Retina (tissue), 1 donor: Measurements from ENCODE around the gene NFKBIE.
"Not testable (repeated sequence)": the region's sequence is repeated elsewhere in the genome, so short reads cannot be mapped to it uniquely, and the experiment has no call there.

Experiments
- DNase-seq: peaks from one replicate; pipeline ENCODE4 v3.0.0-alpha.2; 2016

The NFKBIE gene

DNA sequence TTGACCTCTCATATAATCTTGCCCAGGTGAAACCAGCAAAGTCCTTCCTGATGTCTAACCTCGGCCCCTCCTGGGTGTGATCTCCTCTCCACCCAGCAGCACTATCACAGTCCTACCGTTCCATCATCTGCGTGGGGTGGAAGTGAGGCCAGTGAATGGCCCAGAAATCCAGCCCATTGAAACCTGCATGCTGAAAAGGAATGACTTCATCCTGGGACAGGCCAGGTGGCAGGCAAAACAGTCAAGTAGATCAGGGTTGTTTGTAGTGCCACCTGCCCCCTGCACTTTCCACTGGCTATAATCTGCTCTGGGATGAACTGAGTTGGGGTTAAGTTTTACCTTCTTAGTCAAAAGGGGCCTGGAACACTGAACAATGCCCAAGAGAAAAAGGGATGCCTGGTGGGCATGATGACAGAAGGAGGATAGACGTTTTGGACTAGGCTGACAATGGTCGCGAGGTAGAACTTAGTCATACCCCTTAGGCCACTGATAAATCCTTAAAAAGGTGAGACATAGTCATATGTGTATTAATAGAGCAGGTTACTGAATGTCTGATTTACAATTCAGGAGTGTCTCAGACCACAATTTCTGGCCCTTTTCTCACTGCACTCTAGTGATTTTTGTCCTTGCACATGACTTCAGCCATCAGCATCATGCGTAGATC, 26.5 kb downstream of the NFKBIE start:
- no peak for DNase-seq

DNA sequence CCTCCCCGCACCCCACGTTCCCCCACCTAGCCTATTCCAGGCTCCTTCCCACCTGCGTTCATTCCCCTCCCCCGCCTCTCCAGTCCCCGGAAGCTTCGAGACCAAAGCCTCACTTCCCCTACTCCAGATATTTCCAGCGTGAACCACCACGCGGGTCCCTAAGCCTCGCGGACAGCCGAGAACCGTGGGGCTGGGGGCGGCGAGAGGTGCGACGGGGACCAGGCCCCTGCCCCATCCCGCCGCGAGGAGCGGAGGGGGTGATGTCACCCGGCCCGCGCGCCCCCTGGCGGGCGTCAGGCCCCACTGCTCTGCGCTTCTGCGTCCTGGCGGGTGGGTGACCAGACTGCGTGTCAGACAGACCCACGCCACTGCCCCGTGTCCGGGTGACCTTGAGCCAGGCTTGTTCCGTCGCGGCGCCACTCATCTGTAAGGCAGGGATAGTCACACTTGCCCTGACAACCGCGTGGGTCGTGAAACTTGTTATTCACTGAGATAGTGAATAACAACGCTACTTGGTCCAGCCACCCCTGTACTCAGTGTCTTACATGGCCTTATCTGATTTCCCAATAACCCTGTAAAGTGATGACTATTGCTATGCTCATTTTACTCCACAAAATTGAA, 27.4 kb downstream of the NFKBIE start:
- peak; percentile 92 for DNase-seq

DNA sequence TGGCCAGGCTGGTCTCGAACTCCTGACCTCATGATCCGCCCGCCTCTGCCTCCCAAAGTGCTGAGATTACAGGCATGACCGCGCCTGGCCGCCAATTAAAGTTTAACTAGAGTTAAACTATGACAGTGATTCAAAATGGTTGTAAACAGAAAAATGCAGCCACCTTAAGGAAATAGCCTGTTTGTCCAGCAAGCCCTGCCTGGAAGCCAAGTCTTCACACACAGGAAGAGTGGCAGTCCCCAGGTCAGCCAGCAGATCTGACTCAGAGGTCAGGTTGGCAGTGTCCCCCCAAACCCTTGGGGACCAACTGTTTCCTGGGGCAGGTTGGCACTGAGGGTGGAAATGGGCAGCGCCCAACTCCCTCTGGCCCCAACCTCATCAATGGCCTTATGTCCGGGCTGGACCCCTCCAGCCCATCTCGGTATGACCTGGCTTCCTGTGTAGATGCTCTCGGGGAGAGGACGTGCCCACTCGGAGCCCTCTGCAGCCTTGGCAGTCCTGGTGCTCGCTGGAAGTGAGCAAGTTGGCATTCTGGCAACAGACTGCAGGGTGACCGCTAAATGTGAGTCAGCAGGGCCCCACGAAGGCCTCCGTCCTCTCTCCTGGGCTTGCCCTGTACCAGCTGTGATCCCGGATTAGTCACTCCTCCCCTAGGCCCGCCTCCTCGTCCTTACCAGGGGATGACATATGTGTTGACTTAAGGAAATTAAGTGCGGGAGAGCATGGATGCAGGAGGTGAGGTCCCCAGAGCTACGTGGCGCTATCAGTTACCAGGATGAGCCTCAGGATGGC, 28.1 kb downstream of the NFKBIE start:
- no peak for DNase-seq

DNA sequence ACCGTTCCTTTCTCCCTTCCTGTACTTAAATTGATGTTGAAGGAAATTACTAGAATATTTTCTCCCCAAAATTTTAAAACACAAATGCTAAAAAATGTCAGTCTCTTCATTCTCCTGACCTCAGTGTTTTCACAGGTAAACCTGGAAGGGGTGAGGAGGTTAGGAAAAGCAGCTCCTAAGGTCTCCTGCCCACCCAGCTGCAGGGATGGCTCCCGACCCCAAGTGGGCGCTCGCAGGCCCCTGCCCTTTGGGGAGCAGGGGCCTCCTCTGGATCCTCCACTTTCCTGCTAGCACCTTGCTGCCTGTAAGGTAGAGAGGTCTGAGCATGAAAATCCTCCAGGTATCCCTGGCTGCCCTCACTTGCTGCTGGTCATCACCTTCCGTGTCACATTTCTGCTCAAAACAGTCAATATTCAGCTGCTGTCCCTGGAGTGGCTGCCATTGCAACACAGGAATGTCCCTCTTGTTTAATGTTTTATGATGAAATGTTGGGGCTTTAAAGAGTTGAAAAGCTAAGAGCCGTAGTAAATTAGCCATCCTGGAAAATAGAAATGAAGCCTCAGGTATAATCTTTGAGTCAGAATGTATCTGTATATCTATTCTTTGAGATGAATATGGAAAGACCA, 29.3 kb downstream of the NFKBIE start:
- DNase-seq = no peak

DNA sequence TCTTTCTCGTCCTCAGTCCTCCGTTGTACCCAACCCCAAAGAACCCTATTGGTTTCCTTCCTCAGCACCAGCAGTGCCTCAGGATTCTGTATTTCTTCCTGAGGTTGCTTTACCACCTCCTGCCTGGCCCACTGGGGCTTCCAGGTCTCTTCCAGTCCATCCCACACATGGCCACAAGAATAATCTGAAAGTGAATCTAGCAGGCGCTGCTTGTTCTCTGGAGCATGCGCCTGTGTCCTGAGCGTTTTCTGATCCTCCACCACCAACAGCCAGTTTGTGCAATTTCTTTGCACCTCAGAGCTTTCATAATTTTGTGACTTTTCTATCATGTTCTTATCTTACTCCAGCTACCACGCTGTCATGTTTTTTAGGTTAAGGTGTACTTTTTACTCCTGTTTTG, 30.1 kb downstream of the NFKBIE start:
- DNase-seq = no peak

DNA sequence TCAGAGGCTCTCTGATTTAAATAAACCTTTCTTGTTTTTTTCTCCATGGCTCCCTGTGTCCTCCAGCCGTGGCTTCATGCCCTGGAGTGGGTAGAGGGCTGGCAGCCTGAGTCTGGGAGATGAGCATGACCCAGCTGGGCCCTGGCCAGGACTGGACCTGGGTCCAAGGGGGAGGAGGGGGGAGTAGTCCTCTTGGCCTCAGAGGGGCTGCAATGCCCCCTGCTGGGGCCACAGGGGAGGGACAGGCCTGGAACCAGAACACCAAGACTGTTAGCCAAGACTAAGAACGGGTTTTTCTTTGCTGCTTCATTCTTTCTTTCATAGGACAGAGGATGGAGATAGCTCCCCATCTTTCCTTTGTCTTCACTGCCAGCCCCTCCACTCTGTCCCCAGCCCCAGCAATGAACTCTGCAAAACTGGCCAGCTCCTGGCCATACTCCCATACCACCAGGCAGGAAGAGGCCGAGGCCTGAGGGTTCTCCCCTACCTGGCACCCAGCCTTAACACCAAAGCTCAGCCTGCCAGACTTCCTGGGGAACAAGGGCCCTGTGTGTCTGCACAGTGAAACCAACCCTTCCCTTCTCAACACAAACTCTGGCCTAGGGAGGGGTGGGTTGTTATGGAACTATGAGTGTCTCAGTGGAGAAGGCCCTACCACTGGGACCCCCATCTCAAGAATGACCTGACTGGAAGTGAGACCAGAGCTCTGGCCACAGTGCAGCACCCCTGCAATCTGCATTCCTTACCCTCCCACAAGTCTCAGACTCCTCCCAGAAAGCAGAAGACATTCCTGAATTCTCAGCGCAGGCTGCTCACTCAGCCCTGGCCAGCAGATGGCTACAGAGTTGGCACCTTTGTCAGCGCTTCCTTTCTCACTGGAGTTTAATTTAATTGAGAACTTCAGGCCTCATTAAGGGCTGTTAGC, 31.0 kb downstream of the NFKBIE start:
- peak; percentile 51 for DNase-seq

DNA sequence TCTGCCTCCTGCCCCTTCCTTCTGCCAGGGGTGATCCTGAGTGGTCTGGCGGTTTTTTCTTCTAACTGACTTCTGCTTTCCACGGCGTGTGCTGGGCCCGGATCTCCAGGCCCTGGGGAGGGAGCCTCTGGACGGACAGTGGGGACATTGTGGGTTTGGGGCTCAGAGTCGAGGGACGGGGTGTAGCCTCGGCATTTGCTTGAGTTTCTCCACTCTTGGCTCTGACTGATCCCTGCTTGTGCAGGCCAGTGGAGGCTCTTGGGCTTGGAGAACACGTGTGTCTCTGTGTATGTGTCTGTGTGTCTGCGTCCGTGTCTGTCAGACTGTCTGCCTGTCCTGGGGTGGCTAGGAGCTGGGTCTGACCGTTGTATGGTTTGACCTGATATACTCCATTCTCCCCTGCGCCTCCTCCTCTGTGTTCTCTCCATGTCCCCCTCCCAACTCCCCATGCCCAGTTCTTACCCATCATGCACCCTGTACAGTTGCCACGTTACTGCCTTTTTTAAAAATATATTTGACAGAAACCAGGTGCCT, 31.7 kb downstream of the NFKBIE start:
- DNase-seq = no peak

DNA sequence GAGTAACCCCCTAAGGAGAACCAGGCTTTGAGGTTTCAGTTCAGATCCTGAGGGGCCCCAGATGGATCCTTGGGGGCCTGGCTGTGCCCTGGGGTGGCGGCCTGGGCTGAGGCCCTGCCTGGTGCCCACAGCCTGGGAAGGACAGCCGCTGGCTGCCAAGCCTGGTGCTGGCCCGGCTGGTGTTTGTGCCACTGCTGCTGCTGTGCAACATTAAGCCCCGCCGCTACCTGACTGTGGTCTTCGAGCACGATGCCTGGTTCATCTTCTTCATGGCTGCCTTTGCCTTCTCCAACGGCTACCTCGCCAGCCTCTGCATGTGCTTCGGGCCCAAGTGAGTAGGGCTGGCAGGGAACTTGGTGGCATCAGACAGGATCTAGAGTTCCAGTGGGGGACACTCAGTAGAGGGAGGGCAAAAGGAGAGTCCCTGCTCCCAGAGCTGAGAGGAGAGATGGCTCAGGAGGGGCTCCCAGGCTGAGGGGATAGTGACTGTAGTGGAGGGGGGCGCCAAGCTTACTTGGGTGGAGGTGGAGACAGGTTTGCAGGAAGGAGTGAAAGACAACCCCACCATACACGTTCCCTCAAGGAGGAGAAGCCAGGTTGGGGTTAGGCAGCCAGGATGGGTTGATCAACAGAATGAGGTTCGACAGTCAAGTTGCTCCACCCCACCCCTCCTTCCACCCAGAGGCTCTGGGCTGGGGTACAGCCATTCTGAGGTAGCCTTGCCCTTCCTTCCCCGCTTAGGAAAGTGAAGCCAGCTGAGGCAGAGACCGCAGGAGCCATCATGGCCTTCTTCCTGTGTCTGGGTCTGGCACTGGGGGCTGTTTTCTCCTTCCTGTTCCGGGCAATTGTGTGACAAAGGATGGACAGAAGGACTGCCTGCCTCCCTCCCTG, 32.4 kb downstream of the NFKBIE start:
- no peak for DNase-seq

DNA sequence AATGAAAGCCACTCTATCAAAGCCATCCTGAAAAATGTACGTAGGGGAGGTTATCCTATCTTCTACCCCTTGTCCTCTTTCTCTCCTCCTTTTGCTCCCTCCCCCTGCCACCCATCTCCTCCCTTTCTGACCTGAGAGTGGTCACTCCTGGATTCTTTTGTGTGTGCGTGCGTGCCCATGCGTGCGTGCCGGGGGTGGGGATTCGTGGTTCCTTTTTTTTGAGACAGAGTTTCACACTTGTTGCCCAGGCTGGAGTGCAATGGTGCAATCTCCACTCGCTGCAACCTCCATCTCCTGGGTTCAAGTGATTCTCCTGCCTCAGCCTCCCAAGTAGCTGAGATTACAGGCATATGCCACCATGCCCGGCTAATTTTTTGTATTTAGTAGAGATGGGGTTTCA, 33.9 kb downstream of the NFKBIE start:
- not testable (repeated sequence) for DNase-seq

DNA sequence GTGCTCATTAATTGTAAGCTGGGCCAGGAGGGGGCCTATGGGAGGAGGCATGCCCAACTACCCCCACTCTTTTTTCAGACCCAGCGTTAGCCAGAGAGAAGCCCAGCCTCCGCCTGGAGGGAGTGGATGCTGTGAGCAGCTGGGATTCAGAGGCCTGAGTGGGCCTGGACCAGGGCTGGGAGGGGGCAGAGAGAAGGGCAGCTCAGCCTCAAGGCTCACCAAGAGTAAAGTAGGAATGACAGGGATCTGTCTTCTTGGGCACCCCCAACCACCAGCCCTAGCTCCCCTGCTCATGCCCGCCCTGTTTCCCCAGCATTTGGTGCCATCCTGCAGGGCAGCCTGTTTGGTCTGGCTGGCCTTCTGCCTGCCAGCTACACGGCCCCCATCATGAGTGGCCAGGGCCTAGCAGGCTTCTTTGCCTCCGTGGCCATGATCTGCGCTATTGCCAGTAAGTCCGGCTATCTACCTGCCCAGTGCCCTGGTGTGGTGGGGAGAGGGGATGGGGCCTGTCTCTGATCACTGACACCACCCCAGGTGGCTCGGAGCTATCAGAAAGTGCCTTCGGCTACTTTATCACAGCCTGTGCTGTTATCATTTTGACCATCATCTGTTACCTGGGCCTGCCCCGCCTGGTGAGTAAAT, 35.2 kb downstream of the NFKBIE start:
- DNase-seq = no peak

DNA sequence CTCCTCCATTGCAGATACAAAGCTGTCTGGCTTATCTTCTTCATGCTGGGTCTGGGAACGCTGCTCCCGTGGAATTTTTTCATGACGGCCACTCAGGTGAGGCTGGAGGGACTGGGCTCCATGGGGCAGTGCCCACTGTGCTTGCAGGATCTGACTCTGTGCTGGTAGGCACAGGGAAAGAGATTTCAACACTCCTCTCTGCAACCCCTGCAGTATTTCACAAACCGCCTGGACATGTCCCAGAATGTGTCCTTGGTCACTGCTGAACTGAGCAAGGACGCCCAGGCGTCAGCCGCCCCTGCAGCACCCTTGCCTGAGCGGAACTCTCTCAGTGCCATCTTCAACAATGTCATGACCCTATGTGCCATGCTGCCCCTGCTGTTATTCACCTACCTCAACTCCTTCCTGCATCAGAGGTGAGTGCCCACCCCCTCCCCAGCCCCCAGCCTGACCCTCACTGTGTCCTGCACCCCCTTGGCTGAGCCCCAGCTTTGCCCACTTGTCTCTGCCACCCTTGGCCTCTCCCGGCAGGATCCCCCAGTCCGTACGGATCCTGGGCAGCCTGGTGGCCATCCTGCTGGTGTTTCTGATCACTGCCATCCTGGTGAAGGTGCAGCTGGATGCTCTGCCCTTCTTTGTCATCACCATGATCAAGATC, 35.8 kb downstream of the NFKBIE start:
- no peak for DNase-seq

DNA sequence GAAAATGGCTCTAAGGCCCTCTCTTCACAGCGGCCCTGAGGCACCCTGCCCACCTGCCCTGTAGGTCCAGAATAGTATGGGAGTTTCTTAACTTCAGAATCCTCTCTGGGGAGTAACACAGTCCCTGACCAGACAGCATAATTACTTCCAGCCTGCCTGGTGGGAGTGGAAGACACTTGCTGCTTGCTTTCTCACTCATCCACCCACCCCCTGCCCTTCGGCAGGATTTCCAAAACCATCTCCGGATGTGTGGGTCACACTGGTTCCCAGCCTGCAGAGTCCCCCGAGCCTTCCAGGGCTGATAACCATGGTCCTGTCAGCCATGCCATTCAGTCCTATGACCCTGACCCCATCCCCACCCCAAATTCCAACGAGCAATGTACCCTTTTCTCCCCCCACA, 36.5 kb downstream of the NFKBIE start:
- DNase-seq = no peak

DNA sequence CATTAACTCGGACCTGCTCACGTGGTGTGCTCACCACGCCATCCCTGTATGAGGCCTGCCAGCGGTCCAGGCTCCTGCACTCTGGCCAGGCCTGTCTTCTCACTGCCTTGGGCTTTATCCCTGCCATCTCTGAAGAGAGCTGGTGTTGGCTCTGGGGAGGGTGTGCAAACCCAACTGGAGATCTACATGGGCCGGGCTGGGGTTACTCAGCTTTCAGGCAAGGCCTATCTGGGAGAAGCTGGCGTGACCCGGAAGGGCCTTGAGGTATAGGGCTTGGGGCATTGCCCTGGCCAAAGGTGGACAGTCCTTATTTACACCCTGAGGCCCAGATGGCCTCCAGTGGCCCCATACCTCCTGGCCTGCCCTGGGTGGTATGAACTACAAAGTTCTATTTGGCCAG, 36.9 kb downstream of the NFKBIE start:
- no peak for DNase-seq

DNA sequence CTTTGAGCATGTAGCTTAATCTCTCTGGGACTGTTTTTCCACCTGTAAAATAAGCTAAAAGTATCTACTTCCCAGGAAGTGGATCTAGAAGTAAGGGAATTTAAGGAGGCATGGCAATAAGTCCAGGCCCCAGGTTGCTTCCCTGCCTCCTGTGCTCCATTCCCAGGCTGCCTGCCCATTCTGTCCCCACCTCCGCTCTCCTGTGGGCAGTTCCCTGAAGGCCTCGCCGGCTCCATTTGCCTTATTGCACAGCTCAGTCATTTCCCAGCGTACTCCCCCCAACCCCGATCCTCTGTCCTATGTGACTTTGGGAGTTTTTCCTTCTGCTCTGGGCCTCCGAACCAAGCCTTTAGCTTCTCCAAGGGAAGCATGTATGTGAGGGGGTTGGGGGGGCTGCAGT, 37.3 kb downstream of the NFKBIE start:
- no peak for DNase-seq

DNA sequence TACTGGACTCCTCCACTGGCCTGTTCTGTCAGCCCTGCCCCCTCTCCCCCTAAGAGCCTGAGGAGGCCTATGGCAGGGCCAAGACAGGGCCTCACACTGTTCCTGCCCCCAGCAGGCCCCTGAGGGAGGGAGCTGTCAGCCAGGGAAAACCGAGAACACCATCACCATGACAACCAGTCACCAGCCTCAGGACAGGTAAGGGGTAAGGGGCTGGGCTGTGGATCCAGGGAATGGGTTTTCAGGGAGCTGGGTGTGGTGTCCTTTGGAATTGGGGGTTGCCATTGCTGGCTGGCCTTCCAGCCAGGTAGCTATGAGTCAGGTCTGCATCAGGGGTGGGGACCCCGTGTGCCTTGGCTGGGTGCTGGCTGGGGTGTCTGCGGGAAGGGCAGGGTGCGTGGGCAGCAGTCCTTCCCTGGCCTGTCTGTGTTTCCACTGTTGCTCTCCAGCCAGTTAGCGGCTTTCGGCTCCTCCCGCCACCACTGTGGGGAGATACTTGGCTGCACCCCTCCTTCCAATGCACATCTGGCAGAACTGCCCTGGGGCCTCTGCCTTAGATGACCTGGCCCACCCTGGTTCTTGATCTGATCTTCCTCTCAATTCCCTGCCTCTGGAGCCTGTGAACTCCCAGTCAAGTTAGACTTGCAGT, 38.1 kb downstream of the NFKBIE start:
- no peak for DNase-seq

DNA sequence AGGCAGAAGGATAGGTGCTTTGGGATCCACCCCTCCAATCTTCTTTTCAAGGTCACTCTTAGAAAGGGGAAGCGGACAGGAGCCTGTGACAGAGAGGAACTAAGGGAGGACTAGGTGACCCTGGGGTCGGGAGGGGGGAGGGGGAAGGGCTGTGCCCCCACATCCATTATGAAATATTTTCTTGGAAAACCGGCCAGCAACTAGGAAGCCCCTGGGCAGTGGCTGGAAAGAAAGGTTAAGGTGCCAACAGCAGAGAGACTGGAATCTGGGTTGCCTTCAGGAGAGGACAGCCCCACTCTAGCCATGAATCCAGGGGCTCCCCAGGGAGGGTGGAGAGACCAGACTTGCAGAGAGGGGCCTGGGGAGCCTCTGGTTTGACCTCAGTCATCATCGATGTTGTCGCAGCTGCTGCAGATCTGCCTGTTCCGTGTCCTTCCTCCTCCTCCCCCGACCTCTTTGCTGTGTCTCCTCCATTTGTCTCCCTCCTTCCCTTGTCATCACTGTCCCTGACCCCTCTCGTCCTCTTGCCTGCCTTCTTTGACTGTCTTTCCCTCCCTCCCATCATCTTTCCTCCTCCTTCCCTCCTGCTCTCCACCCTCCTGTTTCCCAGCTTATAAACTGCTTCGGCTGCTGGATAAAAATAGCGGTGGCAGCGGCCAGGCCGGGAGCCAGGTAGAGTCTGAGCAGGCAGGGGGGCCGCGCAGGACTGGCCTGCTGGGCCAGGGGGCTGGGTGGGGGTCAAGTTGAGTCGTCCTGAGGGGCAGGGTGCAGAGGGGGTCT, 38.8 kb downstream of the NFKBIE start:
- DNase-seq = peak; percentile 46

DNA sequence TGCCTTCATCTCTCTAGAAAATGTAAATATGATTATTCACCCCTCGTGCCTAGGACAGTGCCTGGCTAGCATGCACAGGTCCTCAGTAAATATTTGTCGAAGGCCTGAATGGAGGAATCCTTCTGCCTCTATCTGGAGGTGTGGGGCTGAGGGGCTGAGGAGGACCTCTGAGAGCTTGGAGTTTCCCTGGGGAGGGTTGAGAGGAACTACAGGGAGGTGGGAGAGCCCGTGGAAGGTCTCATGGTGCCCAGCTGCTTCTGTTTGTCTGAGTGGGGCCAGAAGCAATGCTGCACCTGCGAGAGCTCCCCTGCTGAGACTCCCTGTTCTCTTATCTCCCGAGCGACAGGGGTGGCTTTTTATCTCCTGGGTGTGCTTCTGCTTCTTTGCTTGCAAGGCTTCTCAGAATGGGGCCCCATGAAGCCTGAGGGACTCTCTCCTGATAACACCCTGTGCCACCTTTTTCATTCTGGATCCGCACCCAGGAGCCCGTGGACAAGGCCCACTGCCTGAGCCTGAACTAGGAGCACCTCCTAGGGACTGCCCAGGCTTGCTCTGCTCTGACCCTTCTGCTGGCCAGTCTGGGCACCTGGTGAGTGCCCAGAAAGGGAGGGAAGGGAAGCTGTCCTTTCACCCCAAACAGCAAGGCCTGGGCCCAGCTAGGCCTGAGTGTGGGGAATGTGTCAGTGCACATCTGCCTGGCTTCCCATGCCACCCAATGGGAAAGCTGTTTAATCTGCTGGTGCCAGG, 39.6 kb downstream of the NFKBIE start:
- DNase-seq = no peak

DNA sequence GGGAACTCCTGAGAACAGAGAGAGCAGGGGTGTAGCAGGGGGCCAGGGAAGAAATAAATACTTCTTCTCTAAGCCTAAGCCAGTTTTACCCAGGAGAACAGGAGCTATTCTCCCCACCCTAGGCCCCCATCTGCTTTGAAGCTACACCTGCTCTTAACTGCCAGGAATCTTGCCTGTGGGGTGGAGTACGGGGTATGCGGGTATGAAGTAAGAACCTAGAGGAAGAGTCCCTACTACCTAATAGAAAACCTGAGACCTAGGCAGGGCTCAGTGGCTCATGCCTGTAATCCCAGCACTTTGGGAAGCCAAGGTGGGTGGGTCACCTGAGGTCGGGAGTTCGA, 40.4 kb downstream of the NFKBIE start:
- DNase-seq = no peak
